Stimulated activated CD4-positive, alpha-beta T cell treated with anti-CD3 and anti-CD28 coated beads, Interleukin-4, amount 100 ng/mL, for 48 hours (primary cell): ENCODE results near the gene CDKN2B-AS1.

ENCODE experiments used
- DNase-seq, 2 donors: peaks; one replicate each; pipeline ENCODE4 v3.0.0-alpha.2; 2020; ENCODE audit warnings: low read depth in 2 of 2

The CDKN2B-AS1 gene

GRCh38 chr9:22084336-22085035 lies 89.9 kb downstream of the CDKN2B-AS1 start:
- DNase-seq = no peak

- DNase-seq = no peak
Measured at GRCh38 chr9:22088053-22088716, 93.6 kb downstream of the CDKN2B-AS1 start.

DNA sequence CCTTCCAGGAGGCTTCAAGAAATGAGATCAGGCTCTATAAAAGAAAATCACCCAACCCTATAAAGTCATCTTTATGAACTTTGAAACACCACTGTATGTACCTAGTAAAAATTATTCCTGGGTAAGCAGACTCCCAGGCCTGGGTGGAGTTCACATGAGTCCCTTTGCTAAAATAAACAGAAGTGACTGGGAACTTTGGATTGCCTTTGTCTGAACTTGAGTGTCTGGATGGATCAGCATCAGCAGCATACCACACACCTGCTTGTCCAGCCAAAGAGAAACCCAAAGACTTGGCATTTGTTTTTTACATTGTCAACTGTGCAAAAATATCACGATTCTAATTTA lies 94.1 kb downstream of the CDKN2B-AS1 start:
- DNase-seq = no peak

- no peak for DNase-seq
Measured at GRCh38 chr9:22097707-22098106, 103.1 kb downstream of the CDKN2B-AS1 start.

GRCh38 chr9:22098643-22099332 lies 104.2 kb downstream of the CDKN2B-AS1 start:
- DNase-seq = no peak

DNA sequence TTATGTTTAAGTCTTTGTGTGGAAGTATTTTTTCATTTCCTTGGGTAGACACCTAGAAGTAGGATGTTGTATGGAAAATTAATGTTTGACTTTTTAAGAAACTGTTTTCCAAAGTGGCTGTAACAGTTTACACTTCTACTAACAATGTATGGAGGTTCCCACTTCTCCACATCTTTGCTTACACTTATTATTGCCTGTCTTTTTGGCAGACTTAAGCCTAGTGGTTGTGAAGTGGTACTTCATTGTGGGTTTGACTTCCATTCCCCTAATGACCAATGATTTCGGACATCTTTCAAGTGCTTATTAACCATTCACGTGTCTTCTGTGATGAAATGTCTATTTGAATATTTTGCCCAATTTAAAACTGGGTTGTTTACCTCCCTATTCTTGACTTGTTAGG lies 106.0 kb downstream of the CDKN2B-AS1 start:
- no peak for DNase-seq

DNA sequence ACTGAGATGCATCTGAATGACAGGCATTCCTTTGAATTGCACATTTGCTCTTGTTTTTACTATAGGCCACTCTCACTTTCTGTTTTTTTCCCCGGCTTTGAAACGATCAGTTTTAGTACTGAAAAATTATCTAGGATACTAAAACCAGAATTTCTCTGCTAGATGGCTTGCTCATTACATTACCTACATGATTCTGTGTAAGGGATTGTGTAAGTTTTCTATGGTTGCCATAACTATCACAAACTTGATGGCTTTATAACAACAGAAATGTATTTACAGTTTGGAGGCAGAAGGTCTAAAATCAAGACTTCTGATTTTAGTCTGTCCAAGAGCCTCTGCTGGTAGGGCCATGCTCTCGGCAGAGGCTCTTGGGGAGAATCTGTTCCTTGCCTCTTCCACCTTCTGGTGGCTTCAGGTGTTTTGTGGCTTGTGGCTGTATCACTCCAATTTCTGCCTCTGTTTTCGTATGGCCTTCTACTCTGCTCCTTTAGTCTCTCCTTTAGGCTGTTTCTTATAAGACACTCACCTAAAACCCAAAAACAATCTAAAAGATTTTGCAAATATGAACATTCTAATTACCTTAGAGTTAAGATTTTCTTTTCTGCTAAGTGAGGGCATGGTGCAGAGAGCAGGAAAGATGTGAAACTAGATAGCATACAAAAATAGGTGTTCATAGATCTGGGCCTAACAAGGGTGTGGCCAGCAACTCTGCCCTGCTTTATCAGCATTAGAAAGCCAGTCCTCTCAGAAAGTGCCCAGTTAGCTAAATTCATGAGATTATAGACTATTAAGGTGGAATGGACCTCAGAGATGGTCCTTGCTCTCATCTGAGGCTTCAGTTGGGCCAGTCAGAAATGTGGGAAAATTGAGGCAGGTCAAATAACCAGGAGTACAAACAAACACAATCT lies 107.8 kb downstream of the CDKN2B-AS1 start:
- no peak for DNase-seq

GRCh38 chr9:22103685-22104575 lies 109.3 kb downstream of the CDKN2B-AS1 start:
- no peak for DNase-seq

GRCh38 chr9:22105005-22105722 lies 110.6 kb downstream of the CDKN2B-AS1 start:
- DNase-seq = no peak

DNA sequence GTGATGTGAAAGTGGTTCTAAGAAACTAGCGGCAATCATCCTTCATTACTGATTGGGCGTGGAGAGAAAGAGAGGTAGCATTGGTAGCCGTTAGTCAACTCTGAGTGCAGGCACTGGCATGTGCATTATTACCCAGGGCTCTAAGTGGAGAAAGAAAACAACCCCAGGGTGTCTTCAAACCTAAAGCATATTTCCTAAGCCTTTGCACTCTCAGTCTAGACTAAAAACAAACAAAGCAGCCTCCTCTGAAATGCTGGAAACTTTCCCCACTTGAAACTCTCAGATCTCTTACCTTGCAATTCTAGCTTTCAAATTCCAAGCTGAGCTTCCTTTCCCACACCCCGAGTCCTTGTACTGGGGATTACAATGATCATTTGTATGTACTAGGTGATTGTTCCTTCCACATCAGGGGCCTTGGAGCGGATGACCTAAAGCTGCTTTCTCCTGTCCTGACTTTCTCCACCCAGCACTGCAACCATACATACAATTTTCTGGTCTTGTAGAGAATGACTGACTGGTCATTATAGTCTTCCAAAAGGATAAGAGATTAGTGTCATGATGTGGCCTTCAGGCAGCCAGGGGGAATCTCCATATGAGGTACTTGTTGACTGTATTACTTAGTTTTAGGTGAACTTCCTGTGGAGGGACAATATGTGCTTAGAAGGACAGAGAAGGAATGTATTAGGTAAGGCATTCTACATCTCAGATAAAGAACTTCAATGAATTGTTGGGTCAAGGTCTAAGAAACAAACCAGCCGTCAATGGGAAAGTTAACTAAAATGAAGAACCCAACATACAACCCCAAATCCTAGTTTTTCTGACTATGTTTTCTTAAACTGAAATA lies 112.8 kb downstream of the CDKN2B-AS1 start:
- no peak for DNase-seq

- no peak for DNase-seq
Measured at GRCh38 chr9:22108581-22109370, 114.2 kb downstream of the CDKN2B-AS1 start.

DNA sequence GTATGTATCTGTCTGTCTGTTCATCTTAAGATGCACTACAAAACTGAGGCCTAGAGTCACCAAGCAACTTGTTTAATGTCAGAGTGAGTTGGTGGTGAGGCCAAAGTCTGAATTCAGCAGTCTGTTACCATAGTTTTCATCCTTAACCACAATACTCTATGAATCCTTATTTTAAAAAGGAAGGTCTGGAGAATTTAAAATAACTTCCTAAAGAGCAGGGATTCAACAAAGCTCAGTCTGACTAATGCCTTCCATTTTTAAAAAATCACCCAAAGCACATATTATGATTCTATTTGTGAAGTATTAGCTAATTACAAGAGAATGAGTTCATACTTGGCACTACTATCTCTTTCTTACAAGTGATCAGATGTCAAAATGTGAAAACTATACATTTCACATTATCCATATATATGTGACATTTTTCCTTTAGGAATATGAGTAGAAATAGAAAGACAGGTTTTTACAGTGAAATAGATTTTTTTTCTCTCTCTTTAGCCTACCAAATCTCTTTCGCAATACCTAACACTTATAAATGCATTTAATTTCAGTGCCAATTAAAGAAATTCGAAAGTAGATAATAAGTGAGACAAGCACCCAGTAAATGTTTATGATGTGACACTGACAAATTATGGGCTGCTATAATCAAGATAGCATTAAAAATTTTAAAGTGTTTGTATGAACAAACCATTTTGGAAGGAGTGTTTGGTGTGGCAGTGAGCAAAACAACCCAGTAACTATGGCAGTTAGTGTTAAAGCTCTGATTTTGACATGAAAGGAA lies 116.8 kb downstream of the CDKN2B-AS1 start:
- no peak for DNase-seq

GRCh38 chr9:22111954-22112247 lies 117.3 kb downstream of the CDKN2B-AS1 start:
- DNase-seq = no peak

DNA sequence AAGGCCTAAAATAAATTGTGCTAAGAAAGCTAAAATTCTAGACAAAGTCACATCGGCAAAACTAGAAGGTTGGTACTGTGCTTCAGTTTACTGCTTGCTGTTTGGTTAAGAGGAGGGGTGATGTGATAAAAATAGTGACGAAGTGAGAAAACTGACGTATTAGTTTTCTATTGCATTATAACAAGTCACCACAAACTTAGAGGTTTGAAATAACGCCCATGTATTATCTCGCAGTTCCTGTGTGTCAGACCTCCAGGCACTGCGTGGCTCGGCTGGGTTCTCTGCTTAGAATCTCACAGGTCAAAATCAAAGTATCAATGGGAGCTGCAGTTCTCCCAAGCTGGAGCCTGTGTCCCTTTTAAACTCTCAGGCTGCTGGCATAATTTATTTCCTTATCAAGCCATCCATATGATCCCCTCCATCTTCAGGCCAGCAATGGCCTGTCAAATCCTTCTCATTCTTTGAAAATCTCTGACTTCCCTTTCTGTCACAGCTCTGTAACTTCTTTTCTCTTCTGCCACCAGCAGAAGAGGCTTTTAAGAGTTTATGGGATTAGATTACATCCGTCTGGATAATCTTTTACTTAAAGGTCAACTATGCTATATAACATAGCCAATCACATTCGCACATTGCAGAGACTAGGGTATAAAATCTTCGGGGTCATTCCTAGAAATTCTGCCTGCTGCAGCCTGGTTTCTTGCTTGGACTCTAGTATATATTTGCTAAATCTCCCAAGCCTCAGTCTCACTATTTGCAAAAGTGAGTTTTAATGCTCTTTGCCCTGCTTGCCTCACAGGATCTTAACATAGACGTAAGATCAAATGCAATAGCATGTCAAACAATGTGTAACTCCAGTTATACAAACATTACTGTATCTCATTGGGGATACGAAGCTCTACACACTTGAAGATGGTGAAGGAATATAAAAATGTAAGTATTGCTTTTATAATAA lies 118.6 kb downstream of the CDKN2B-AS1 start:
- DNase-seq = no peak

GRCh38 chr9:22114956-22115355 lies 120.4 kb downstream of the CDKN2B-AS1 start:
- no peak for DNase-seq

GRCh38 chr9:22116758-22117157 lies 122.2 kb downstream of the CDKN2B-AS1 start:
- DNase-seq = no peak
